Measurements from ENCODE around the gene SWAP70.

GRCh38 chr11:9678576-9678975, 14.7 kb downstream of the SWAP70 start:
- TF ChIP-seq EZH2phosphoT487 (IDR thresholded peaks at IDR 0.05; ENCODE audit: borderline replicate concordance, low read length) (no peak), CTCF (conservative IDR thresholded peaks at IDR 0.05; ENCODE audit: low read depth, low read length) (no peak), EZH2 (IDR thresholded peaks at IDR 0.05; ENCODE audit: low read length, unreplicated experiment) (no peak)

All from PC-3 (cell line).